ENCODE data around the gene ADGRG3.

GRCh38 chr16:57669476-57670162 is 1.5 kb downstream of the ADGRG3 start:
- no peak for TF ChIP-seq KAT2A (conservative IDR thresholded peaks at IDR 0.05; ENCODE audit: control insufficient read depth, low read depth, low read length)
- no peak for TF ChIP-seq RCOR1 (conservative IDR thresholded peaks at IDR 0.05; ENCODE audit: low read depth, low read length)
- TF ChIP-seq PAX8 (IDR thresholded peaks at IDR 0.05), result no peak
- TF ChIP-seq CTCF (IDR thresholded peaks at IDR 0.05 in 2 of 3, conservative IDR thresholded peaks at IDR 0.05 in 1 of 3; ENCODE audit: control insufficient read depth in 2 of 3, extremely low read depth in 1 of 3, insufficient read depth in 1 of 3, low read depth in 3 of 3, low read length in 3 of 3), result no peak
- no peak for TF ChIP-seq EZH2 (IDR thresholded peaks at IDR 0.05; ENCODE audit: borderline replicate concordance, control insufficient read depth, low read depth, low read length)
- no peak for TF ChIP-seq TCF7 (IDR thresholded peaks at IDR 0.05; ENCODE audit: borderline replicate concordance)
- no peak for TF ChIP-seq CBX5 (IDR thresholded peaks at IDR 0.05; ENCODE audit: low read depth)
- TF ChIP-seq USF2 (IDR thresholded peaks at IDR 0.05; ENCODE audit: borderline replicate concordance, low read depth, low read length), result no peak
- TF ChIP-seq BHLHE40 (IDR thresholded peaks at IDR 0.05; ENCODE audit: borderline replicate concordance in 1 of 2, low read depth in 2 of 2, low read length in 1 of 2), result no peak
- TF ChIP-seq POLR2AphosphoS5 (IDR thresholded peaks at IDR 0.05; ENCODE audit: low read length), result no peak
- TF ChIP-seq CHD2 (IDR thresholded peaks at IDR 0.05; ENCODE audit: borderline replicate concordance, low read depth, low read length), result no peak
